Cardiac septum (tissue), 1 donor: ENCODE results near the gene HDHD3. TPM values are rescaled to one million over a fixed set of nuclear protein-coding genes. Genes with fewer than 3 reads are reported as not detected.
"Not testable (repeated sequence)": the region's sequence is repeated elsewhere in the genome, so short reads cannot be mapped to it uniquely, and the experiment has no call there.

Source experiments
- DNase-seq: peaks from one replicate; pipeline ENCODE4 v3.0.0-alpha.2; 2020; ENCODE audit warnings: low spot score
- intact Hi-C: fragments of 100-400 bp; cut with DNase I; formaldehyde crosslinking; loops from one replicate; pipeline ENCODE4 v1.14.0; 2022
- total RNA-seq: library from RNA; stranded (reverse); fragmentation: NEBNext Ultra II Directional; extraction: Animal tissue kit (Norgen Biotek cat#: 25700); gene quantifications from one replicate; pipeline ENCODE4 v1.2.1, GENCODE V29; 2021
- donor health status: DM: no; HTN: no; CAD: no.

HDHD3 gene
- total RNA-seq, 1 donor from 2014 or later, result 14.3 TPM

GRCh38 chr9:113368982-113369854, 7.6 kb downstream of the HDHD3 start:
- intact Hi-C loops, result no loop called here
- DNase-seq, result no peak

GRCh38 chr9:113368348-113368981, 8.3 kb downstream of the HDHD3 start:
- intact Hi-C loops, result no loop called here
- DNase-seq, result no peak

- intact Hi-C loops, DNase-seq: not testable (repeated sequence)
These were observed 11.1 kb downstream of the HDHD3 start for GRCh38 chr9:113365652-113366051.

- intact Hi-C loops, result no loop called here
- DNase-seq, result no peak
These were observed 11.8 kb downstream of the HDHD3 start for GRCh38 chr9:113364951-113365350.

- intact Hi-C loops, result no loop called here
- no peak for DNase-seq
These were observed 13.4 kb downstream of the HDHD3 start for GRCh38 chr9:113363336-113363735.

GRCh38 chr9:113361304-113362018, 15.3 kb downstream of the HDHD3 start:
- intact Hi-C loops, result no loop called here
- DNase-seq, result peak; percentile 14

- intact Hi-C loops, result no loop called here
- peak; percentile 56 for DNase-seq
These were observed 16.4 kb downstream of the HDHD3 start for GRCh38 chr9:113360242-113360842.

- intact Hi-C loops, result no loop called here
- DNase-seq, result no peak
These were observed 17.4 kb downstream of the HDHD3 start for GRCh38 chr9:113359385-113359784.

- no peak for DNase-seq
- intact Hi-C loops, result no loop called here
These were observed 20.0 kb downstream of the HDHD3 start for GRCh38 chr9:113356686-113357292.

GRCh38 chr9:113355040-113355596, 21.7 kb downstream of the HDHD3 start:
- DNase-seq, result no peak
- intact Hi-C loops, result no loop called here

- no peak for DNase-seq
- intact Hi-C loops, result no loop called here
These were observed 24.4 kb downstream of the HDHD3 start for GRCh38 chr9:113352411-113352810.

- DNase-seq, result no peak
- intact Hi-C loops, result no loop called here
These were observed 24.8 kb downstream of the HDHD3 start for GRCh38 chr9:113352006-113352405.

GRCh38 chr9:113350937-113351336, 25.8 kb downstream of the HDHD3 start:
- no peak for DNase-seq
- intact Hi-C loops, result no loop called here

GRCh38 chr9:113350107-113350661, 26.6 kb downstream of the HDHD3 start:
- no peak for DNase-seq
- intact Hi-C loops, result no loop called here

GRCh38 chr9:113349445-113350094, 27.2 kb downstream of the HDHD3 start, which contains the start of gene BSPRY:
TSS of gene BSPRY (plus strand) at chr9:113349541. CDS start at chr9:113349580, 39 bp downstream.
- DNase-seq, result no peak
- intact Hi-C loops, result no loop called here

GRCh38 chr9:113349066-113349444, 27.7 kb downstream of the HDHD3 start:
- intact Hi-C loops, result no loop called here
- no peak for DNase-seq

GRCh38 chr9:113348437-113348836, 28.3 kb downstream of the HDHD3 start:
- intact Hi-C loops, result no loop called here
- no peak for DNase-seq

GRCh38 chr9:113345671-113346070, 31.1 kb downstream of the HDHD3 start:
- intact Hi-C loops, result no loop called here
- DNase-seq, result no peak
